ENCODE data around the gene CDIP1.

DNA sequence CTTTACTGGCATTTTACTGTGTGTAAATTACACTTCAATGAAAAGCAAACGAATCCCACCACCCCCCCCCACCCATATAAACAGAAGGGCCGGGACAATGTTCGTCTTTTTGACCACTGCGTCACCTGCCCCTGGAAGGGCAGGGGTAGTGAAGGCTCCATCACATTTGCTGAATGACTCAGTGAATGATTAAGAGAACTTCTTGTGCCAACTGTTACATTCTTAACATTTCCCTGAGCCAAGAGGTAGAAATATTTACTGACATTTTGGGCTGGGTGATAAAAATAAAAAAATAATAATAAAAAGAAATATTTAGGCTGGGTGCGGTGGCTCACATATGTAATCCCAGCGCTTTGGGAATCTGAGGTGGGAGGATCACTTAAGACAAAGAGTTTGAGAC is 41.7 kb upstream of the CDIP1 start:
- TF ChIP-seq, protein P1, sequence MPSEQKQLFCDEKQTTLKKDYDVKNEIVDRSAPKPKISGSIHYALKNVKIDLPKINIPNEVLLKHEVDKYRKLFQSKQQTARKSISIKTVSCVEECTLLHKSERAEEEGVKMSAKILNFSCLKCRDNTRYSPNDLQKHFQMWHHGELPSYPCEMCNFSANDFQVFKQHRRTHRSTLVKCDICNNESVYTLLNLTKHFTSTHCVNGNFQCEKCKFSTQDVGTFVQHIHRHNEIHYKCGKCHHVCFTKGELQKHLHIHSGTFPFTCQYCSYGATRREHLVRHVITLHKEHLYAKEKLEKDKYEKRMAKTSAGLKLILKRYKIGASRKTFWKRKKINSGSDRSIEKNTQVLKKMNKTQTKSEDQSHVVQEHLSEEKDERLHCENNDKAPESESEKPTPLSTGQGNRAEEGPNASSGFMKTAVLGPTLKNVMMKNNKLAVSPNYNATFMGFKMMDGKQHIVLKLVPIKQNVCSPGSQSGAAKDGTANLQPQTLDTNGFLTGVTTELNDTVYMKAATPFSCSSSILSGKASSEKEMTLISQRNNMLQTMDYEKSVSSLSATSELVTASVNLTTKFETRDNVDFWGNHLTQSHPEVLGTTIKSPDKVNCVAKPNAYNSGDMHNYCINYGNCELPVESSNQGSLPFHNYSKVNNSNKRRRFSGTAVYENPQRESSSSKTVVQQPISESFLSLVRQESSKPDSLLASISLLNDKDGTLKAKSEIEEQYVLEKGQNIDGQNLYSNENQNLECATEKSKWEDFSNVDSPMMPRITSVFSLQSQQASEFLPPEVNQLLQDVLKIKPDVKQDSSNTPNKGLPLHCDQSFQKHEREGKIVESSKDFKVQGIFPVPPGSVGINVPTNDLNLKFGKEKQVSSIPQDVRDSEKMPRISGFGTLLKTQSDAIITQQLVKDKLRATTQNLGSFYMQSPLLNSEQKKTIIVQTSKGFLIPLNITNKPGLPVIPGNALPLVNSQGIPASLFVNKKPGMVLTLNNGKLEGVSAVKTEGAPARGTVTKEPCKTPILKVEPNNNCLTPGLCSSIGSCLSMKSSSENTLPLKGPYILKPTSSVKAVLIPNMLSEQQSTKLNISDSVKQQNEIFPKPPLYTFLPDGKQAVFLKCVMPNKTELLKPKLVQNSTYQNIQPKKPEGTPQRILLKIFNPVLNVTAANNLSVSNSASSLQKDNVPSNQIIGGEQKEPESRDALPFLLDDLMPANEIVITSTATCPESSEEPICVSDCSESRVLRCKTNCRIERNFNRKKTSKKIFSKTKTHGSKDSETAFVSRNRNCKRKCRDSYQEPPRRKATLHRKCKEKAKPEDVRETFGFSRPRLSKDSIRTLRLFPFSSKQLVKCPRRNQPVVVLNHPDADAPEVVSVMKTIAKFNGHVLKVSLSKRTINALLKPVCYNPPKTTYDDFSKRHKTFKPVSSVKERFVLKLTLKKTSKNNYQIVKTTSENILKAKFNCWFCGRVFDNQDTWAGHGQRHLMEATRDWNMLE (tag by site-specific recombination; conservative IDR thresholded peaks at IDR 0.05; ENCODE audit: low read depth), result no peak
- TF ChIP-seq CTCF (tag by site-specific recombination; IDR thresholded peaks at IDR 0.05) (no peak), YY2 (tag by site-specific recombination; IDR thresholded peaks at IDR 0.05) (no peak)
